WERI-Rb-1 (cell line): ENCODE measurements around the gene RNF40.

ENCODE experiments used
- DNase-seq: peaks from one replicate; pipeline ENCODE4 v3.0.0-alpha.2; 2020
- H3K27ac ChIP-seq: fragments of 250-450 bp; sonication (Bioruptor Pico); 2 replicates; pipeline ENCODE4 v1.5.1; 2020; ENCODE audit warnings: mild to moderate bottlenecking, moderate library complexity
- H3K27me3 ChIP-seq: fragments of 250-450 bp; sonication (Bioruptor Pico); 2 replicates; pipeline ENCODE4 v1.5.1; 2021; ENCODE audit warnings: mild to moderate bottlenecking, low read depth, moderate library complexity; ENCODE audit not compliant: insufficient read depth, severe bottlenecking
- H3K36me3 ChIP-seq: fragments of 250-450 bp; sonication (Bioruptor Pico); 2 replicates; pipeline ENCODE4 v1.5.1; 2020; ENCODE audit warnings: mild to moderate bottlenecking, moderate library complexity
- H3K4me3 ChIP-seq: 2 replicates; pipeline ENCODE4 v1.5.1; 2011; ENCODE audit warnings: low read depth, mild to moderate bottlenecking, control low read depth, low read length
- H3K9me3 ChIP-seq: fragments of 250-450 bp; sonication (Bioruptor Pico); 2 replicates; pipeline ENCODE4 v1.5.1; 2021; ENCODE audit warnings: mild to moderate bottlenecking, moderate library complexity; ENCODE audit not compliant: severe bottlenecking
- TF ChIP-seq, protein P1 (sequence below): IDR thresholded peaks from 2 replicates; pipeline ENCODE4 v1.5.1; 2011; ENCODE audit warnings: low read depth, mild to moderate bottlenecking, control low read depth, inconsistent platforms, low read length

The RNF40 gene

DNA sequence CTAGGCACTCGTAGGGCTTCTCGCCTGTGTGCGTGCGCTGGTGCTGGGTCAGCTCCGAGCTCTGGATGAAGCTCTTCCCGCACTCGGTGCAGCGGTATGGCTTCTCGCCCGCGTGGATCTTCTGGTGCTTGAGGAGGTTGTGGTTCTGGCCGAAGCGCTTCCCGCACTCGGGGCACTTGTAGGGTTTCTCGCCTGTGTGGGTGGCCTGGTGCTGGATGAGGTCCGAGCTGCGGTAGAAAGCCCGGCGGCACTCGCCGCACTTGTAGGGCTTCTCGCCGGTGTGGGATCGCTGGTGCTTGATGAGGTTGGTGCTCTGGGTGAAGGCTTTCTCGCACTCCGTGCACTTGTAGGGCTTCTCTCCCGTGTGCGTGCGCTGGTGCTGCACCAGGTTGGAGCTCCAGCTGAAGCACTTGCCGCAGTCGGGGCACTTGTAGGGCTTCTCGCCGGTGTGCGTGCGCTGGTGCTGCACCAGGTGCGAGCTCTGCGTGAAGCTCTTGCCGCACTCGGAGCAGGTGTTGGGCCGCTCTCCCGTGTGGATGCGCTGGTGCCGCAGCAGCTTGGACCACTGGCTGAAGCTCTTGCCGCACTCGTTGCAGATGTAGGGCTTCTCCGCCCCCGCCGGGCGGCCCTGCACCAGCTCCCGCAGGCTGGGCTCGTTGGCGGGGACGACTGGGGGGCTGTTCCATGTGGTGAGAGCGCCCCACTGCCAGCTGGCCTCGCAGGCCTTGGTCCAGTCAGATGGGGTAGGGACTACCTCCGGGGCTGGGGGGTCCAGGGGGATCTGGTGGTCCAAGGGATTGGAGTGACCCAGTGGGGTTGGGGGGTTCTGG is 21.4 kb downstream of the RNF40 start:
- no peaks in the 10 kb centered on the region for H3K27me3 ChIP-seq
- H3K36me3 ChIP-seq: peaks cover 33% of the 10 kb centered on the region
- DNase-seq: no peak
- TF ChIP-seq, protein P1, sequence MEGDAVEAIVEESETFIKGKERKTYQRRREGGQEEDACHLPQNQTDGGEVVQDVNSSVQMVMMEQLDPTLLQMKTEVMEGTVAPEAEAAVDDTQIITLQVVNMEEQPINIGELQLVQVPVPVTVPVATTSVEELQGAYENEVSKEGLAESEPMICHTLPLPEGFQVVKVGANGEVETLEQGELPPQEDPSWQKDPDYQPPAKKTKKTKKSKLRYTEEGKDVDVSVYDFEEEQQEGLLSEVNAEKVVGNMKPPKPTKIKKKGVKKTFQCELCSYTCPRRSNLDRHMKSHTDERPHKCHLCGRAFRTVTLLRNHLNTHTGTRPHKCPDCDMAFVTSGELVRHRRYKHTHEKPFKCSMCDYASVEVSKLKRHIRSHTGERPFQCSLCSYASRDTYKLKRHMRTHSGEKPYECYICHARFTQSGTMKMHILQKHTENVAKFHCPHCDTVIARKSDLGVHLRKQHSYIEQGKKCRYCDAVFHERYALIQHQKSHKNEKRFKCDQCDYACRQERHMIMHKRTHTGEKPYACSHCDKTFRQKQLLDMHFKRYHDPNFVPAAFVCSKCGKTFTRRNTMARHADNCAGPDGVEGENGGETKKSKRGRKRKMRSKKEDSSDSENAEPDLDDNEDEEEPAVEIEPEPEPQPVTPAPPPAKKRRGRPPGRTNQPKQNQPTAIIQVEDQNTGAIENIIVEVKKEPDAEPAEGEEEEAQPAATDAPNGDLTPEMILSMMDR: no peak
- no peaks in the 10 kb centered on the region for H3K9me3 ChIP-seq
- H3K4me3 ChIP-seq: no peak overlapping the region
- H3K27ac ChIP-seq: no peak overlapping the region

DNA sequence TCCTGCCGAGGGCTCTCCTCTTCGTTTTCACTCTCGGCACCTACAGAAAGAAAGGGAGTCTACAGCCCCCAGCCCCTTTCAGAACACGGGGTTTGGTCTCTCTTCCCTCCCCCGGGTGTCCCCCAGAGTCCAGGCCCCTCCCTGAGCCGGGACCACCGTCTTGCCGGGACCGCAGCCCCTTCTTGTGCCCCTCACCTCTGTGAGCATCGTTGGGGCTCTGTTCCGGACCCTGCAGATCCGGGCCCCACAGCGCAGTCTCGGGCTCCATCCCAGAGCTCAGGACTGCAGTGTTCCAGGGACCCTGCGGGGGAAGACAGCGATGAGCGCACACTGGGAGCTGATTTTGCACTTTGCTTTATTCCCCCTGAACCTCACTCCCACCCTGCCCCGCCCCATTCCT is 22.1 kb downstream of the RNF40 start:
- Histone ChIP-seq H3K27me3 (no peaks in the 10 kb centered on the region), H3K4me3 (no peak overlapping the region), H3K36me3 (peaks cover 33% of the 10 kb centered on the region), H3K9me3 (no peaks in the 10 kb centered on the region), H3K27ac (no peak overlapping the region)
- DNase-seq: no peak
- TF ChIP-seq, protein P1: no peak

DNA sequence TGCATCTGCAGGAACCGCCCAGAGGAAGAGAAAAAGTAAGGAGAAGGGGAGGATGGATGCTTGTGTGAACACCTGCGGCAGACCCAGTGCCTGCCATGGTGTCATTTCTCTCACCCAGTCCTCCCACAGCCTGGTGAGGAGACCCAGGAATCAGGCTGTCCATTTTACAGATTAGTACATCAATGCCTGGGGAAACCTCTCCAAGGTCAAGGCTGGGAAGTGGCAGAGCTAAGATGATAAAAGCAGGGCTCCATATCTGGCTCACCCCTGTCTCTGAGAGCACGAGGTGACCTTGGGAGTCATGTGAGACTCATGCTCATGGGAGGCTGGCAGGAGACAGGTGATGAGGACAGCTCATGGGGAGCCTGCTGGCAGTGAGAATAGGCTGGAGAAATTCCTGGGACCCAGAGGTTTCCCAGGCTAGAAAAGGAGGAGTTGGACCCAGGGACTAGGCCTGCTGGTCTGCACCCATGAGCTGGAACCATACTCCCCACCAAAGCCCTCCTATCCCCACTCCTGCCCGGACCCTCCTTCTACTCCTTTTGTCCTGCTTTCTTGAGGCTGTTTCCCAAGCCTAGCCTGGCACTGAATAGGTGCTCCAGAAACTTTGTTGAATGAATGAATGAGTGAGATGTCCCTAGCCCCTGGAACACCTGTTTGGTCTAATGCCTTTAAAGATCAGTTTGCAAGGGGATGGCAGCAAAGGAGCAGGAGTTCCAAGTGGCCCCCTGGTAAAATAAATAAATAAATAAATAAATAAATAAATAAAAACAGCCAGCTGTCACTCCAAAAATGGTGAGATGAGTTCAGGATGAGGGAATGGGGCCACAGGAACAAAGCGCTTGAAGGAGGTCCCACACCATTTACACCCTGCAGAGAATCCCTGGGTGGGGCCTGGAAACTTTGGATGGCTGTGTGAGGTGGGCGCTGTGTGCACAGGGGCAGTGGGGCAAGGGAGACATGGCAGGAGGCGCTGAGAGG is 23.3 kb downstream of the RNF40 start:
- Histone ChIP-seq H3K27me3 (no peaks in the 10 kb centered on the region), H3K27ac (no peak overlapping the region), H3K36me3 (peaks cover 26% of the 10 kb centered on the region), H3K4me3 (peak overlapping the region; percentile 89), H3K9me3 (no peaks in the 10 kb centered on the region)
- no peak for DNase-seq
- TF ChIP-seq, protein P1: no peak

DNA sequence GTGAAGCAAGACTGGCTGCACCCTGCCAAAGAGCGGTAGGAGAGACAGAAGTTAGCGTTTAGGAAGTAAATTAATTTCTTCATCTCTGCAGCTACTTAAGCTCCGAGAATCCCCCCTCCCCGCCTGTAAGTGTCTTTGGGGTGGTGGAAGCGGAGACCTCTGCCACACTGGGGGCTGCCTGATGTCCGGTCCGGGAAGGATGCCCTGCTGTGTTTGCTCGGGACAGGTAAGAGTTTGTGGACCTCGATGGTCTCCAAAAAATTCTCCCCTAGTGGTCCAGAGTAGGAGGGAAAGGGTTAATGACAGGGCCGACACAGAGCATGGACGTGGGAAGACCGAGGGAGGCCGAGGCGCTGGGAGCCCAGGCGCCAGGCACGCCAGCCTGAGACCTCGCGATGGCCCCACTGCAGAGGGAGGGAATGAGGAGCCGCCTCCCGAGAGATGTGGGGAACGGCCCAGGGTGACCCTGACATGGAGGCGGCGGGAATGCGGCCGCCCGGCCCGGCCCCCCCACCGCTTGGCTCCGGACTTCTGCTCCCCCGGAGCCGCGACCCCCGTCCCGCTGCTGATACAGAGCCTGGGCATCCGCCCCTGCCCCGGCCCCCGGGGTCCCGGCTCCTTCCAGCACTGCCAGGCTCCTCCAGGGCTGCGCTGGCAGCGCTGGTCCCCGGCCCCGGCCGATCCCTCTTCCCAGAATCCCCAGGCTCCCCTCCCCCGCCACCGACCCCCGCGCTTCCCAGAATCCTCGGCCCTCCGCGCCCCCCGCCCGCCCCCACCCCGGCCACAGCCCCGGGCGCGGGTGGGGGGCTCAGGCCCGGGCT is 24.2 kb downstream of the RNF40 start:
- DNase-seq: peak; percentile 53

More for the DNA sequence above, 24.2 kb downstream of the RNF40 start:
- Histone ChIP-seq H3K27ac (peak overlapping the region; percentile 92), H3K27me3 (no peaks in the 10 kb centered on the region), H3K36me3 (peaks cover 24% of the 10 kb centered on the region), H3K4me3 (peak overlapping the region; percentile 89), H3K9me3 (no peaks in the 10 kb centered on the region)
- TF ChIP-seq, protein P1: no peak
